Activated naive CD4-positive, alpha-beta T cell treated with anti-CD3 and anti-CD28 coated beads, Interleukin-2, amount 50 U/mL, for 24 hours (primary cell): ENCODE results near the gene GRSF1.

Experiments used
- H3K27ac Mint-ChIP-seq: one replicate; pipeline ENCODE4 v1.8.0; 2021; ENCODE audit warnings: mild to moderate bottlenecking, mixed read lengths
- H3K27me3 Mint-ChIP-seq: one replicate; pipeline ENCODE4 v1.8.0; 2021; ENCODE audit warnings: mixed read lengths
- H3K36me3 Mint-ChIP-seq: one replicate; pipeline ENCODE4 v1.8.0; 2021; ENCODE audit warnings: mixed read lengths
- H3K4me1 Mint-ChIP-seq: one replicate; pipeline ENCODE4 v1.8.0; 2021; ENCODE audit warnings: mixed read lengths
- H3K4me3 Mint-ChIP-seq: one replicate; pipeline ENCODE4 v1.8.0; 2021; ENCODE audit warnings: mild to moderate bottlenecking, mixed read lengths
- H3K9me3 Mint-ChIP-seq: one replicate; pipeline ENCODE4 v1.8.0; 2021; ENCODE audit warnings: mixed read lengths

GRSF1 gene, protein sequence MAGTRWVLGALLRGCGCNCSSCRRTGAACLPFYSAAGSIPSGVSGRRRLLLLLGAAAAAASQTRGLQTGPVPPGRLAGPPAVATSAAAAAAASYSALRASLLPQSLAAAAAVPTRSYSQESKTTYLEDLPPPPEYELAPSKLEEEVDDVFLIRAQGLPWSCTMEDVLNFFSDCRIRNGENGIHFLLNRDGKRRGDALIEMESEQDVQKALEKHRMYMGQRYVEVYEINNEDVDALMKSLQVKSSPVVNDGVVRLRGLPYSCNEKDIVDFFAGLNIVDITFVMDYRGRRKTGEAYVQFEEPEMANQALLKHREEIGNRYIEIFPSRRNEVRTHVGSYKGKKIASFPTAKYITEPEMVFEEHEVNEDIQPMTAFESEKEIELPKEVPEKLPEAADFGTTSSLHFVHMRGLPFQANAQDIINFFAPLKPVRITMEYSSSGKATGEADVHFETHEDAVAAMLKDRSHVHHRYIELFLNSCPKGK

DNA sequence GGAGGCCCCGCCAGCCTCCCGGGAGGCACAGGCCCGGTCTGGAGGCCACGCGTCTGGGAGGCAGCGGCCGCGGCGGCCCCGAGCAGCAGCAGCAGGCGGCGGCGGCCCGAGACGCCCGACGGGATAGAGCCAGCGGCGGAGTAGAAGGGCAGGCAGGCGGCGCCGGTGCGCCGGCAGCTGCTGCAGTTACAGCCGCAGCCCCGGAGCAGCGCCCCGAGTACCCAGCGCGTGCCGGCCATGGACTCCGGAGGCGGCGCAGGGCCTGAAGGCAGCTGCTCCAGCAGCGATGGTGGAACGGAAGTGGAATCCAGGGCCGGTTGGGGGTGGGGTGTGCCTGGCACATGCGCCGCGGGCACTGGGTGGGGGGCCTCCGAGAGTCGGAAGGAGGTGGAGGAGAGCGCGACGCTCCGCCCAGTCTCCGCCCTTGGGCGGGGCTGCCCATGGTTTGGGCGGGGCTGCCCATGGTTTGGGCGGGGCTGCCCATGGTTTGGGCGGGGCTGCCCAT lies at the start of gene GRSF1:
Gene GRSF1, minus strand, starts transcription at position 302 of the 505 bp plus-strand sequence. Its CDS starts 63 bp downstream, at position 239.
- Mint-ChIP-seq H3K4me1 (peaks cover 29% of the 10 kb centered on the region), H3K9me3 (no peaks in the 10 kb centered on the region), H3K27ac (peak within 1 kb of the TSS; percentile 99), H3K36me3 (peaks cover 6% of the 10 kb centered on the region), H3K4me3 (peak within 1 kb of the TSS; percentile 97), H3K27me3 (no peaks in the 10 kb centered on the region)

- Mint-ChIP-seq H3K4me1 (no peaks in the 10 kb centered on the region), H3K36me3 (no peaks in the 10 kb centered on the region)
These were observed 45.5 kb upstream of the GRSF1 start for GRCh38 chr4:70885174-70885573.

DNA sequence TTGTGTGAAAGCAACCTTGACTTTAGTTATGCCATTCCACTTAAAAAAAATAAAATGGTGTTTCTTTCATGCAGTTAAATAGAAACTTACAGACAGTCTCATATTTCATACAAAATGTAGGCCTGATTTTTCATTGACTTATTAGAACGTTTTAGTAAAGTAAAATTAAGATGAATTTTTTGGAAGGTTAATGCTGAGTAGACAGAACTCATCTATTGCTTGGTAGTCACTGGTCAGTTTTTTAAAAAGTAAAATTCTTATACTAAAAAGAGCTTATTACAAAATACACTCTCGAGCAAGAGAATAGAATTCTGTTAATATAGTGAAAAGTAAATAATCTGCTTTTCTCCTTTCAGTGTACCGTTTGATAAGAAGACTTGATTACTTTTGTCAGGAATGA lies 41.0 kb upstream of the GRSF1 start:
- H3K4me3 Mint-ChIP-seq = no peak overlapping the region
- H3K4me1 Mint-ChIP-seq = no peaks in the 10 kb centered on the region
- H3K36me3 Mint-ChIP-seq = no peaks in the 10 kb centered on the region
- no peaks in the 10 kb centered on the region for H3K27me3 Mint-ChIP-seq
- H3K27ac Mint-ChIP-seq = no peak overlapping the region
- no peaks in the 10 kb centered on the region for H3K9me3 Mint-ChIP-seq

More at GRCh38 chr4:70885174-70885573, 45.5 kb upstream of the GRSF1 start:
- no peak overlapping the region for H3K4me3 Mint-ChIP-seq
- H3K27me3 Mint-ChIP-seq = no peaks in the 10 kb centered on the region
- H3K9me3 Mint-ChIP-seq = no peaks in the 10 kb centered on the region
- no peak overlapping the region for H3K27ac Mint-ChIP-seq

DNA sequence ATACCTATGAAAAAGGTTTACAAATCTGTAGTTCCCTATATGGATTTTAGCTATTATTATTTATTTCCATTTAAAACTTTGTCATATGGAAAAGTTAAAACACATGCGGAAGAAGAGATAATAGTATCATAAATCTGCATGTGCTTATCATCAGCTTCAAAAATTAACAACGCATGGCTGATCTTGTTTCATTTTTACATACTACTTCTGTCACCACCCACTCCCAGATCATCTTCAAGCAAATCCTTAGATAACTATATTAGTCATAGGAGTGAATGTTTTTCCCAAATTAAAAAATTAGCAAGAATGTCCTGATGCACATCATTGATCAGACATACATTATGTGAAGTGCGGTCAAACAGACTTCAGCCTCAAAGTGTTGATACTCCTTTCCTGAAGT lies 37.9 kb upstream of the GRSF1 start:
- H3K27ac Mint-ChIP-seq = no peak overlapping the region
- H3K27me3 Mint-ChIP-seq = no peaks in the 10 kb centered on the region
- no peaks in the 10 kb centered on the region for H3K4me1 Mint-ChIP-seq
- no peak overlapping the region for H3K4me3 Mint-ChIP-seq
- no peaks in the 10 kb centered on the region for H3K9me3 Mint-ChIP-seq
- no peaks in the 10 kb centered on the region for H3K36me3 Mint-ChIP-seq

GRCh38 chr4:70874268-70875156 lies 34.8 kb upstream of the GRSF1 start:
- H3K27ac Mint-ChIP-seq = no peak overlapping the region
- no peaks in the 10 kb centered on the region for H3K27me3 Mint-ChIP-seq
- H3K9me3 Mint-ChIP-seq = no peaks in the 10 kb centered on the region
- H3K4me3 Mint-ChIP-seq = no peak overlapping the region
- no peaks in the 10 kb centered on the region for H3K36me3 Mint-ChIP-seq
- no peaks in the 10 kb centered on the region for H3K4me1 Mint-ChIP-seq

GRCh38 chr4:70873216-70873615 lies 33.5 kb upstream of the GRSF1 start:
- Mint-ChIP-seq H3K4me1 (no peaks in the 10 kb centered on the region), H3K4me3 (no peak overlapping the region), H3K9me3 (no peaks in the 10 kb centered on the region), H3K36me3 (no peaks in the 10 kb centered on the region), H3K27ac (no peak overlapping the region), H3K27me3 (no peaks in the 10 kb centered on the region)

DNA sequence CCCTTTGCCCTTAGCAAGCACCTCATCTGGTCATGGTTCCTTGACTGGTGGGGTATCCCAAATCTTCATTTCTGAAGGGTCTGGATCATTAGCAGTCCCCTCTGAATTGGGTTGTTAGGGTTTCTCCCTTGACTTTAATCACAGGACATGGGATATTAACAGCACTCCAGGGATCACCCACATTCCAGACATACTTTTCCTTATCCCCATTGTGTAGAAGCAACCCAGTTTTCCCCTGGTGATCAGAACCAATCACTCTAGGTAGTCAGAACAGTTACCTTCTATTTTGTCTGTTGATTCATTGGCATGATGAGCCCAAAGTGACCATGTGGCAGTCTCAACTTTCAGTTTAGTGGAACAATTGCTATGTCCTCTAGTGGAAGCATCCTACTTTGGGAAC lies 29.1 kb upstream of the GRSF1 start:
- Mint-ChIP-seq H3K27me3 (no peaks in the 10 kb centered on the region), H3K9me3 (no peaks in the 10 kb centered on the region), H3K4me3 (no peak overlapping the region), H3K36me3 (no peaks in the 10 kb centered on the region), H3K27ac (no peak overlapping the region), H3K4me1 (no peaks in the 10 kb centered on the region)

- no peak overlapping the region for H3K4me3 Mint-ChIP-seq
- no peaks in the 10 kb centered on the region for H3K36me3 Mint-ChIP-seq
- H3K27ac Mint-ChIP-seq = no peak overlapping the region
- H3K27me3 Mint-ChIP-seq = no peaks in the 10 kb centered on the region
- peaks cover 6% of the 10 kb centered on the region for H3K4me1 Mint-ChIP-seq
- no peaks in the 10 kb centered on the region for H3K9me3 Mint-ChIP-seq
These were observed 23.6 kb upstream of the GRSF1 start for GRCh38 chr4:70863099-70863790.

DNA sequence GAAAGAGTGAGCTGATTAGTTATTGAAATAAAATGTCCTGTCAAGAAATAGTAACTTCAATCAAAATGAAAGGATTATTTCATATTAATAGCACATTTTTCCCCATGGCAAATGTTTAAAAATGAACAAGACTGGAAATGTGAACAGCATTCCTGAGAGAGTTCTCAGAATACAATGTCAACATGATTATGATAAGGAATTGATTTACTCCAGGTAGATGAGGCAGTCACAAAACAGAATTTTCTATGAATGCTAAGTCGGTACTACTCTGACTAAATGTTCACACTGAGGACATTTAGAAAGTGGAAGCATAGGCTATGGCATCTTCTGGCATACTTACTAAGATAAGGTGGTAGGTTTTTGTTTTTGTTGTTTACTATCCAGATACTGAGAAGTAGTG lies 19.4 kb upstream of the GRSF1 start:
- no peak overlapping the region for H3K27ac Mint-ChIP-seq
- no peak overlapping the region for H3K4me3 Mint-ChIP-seq
- no peaks in the 10 kb centered on the region for H3K9me3 Mint-ChIP-seq
- H3K4me1 Mint-ChIP-seq = peaks cover 6% of the 10 kb centered on the region
- no peaks in the 10 kb centered on the region for H3K27me3 Mint-ChIP-seq
- peaks cover 2% of the 10 kb centered on the region for H3K36me3 Mint-ChIP-seq

DNA sequence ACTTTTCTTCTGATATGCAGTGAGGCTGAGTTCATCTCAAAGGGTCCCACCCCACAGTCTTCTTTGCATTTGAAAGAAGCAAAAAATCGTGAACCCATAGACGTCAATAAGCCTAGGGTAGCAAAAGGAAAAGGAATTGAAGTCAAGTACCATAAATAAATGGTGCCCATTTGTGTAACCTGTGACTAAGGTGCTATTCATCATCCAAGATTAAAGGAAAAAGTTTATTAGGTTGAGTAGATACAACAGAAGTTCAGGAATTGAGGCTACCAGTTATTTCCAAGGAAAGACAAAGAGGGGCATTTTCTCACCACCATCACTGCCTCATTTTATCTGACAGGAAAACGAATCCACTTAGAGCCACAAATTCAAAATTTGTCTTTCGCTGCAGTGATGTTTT lies 18.8 kb upstream of the GRSF1 start:
- H3K27me3 Mint-ChIP-seq = no peaks in the 10 kb centered on the region
- no peaks in the 10 kb centered on the region for H3K9me3 Mint-ChIP-seq
- peaks cover 2% of the 10 kb centered on the region for H3K36me3 Mint-ChIP-seq
- peaks cover 6% of the 10 kb centered on the region for H3K4me1 Mint-ChIP-seq
- H3K4me3 Mint-ChIP-seq = no peak overlapping the region
- no peak overlapping the region for H3K27ac Mint-ChIP-seq

DNA sequence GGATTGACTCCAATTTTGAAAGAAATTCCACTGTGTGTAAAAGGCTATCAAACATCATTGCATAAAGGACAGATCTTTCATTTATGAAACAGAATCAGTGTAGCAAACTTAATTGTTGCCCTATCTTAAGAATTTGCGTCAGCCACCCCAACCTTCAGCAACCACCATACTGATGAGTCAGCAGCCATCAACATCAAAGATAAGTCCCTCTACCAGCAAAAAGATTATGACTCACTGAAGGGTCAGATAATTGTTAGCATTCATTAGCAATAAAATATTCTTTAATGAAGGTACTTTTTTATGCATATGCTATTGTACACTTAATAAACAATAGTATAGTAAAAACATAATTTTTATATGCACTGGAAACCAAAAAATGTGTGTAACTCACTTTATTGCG lies 15.8 kb upstream of the GRSF1 start:
- H3K27ac Mint-ChIP-seq = no peak overlapping the region

DNA sequence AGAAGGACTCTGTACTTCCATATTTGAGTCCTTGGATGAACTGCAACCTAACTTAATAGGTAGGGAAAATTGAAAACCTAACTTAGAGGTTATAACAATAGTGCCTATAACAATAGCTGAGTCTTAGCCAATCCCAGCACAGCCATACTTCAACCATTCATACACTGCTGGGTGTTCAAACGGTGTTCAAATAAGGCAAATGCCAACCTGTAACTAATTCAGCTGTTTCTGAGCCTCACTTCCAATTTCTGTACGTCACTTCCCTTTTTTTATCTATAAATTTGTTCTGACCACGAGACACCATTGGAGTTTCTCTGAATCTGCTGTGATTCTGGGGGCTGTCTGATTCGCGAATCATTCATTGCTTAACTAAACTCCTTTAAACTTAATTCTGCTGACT lies 9.6 kb upstream of the GRSF1 start:
- no peak overlapping the region for H3K4me3 Mint-ChIP-seq
- no peak overlapping the region for H3K27ac Mint-ChIP-seq

More for the DNA sequence above, 15.8 kb upstream of the GRSF1 start:
- no peaks in the 10 kb centered on the region for H3K9me3 Mint-ChIP-seq
- H3K4me3 Mint-ChIP-seq = no peak overlapping the region
- peaks cover 3% of the 10 kb centered on the region for H3K36me3 Mint-ChIP-seq
- H3K27me3 Mint-ChIP-seq = no peaks in the 10 kb centered on the region
- H3K4me1 Mint-ChIP-seq = no peaks in the 10 kb centered on the region

DNA sequence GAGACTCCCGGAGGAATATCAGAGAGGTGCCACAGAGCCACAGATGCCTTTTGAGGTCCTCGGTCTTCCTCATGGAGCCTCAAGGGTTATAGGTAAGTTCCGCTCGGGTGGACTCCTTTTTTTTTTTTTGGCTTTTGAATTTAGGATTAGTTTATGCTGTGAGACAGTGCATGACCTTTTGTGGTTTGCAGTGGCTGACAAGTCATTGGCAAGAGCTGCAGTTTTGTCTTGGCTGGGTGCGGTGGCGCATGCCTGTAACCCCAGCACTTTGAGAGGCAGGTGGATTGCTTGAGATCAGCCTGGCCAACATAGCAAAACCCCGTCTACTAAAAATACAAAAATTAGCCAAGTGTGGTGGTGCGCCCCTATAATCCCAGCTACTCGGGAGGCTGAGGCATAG lies 4.5 kb upstream of the GRSF1 start:
- Mint-ChIP-seq H3K4me1 (peaks cover 9% of the 10 kb centered on the region), H3K36me3 (no peaks in the 10 kb centered on the region), H3K9me3 (no peaks in the 10 kb centered on the region), H3K27me3 (no peaks in the 10 kb centered on the region), H3K27ac (no peak overlapping the region), H3K4me3 (no peak overlapping the region)

More for the DNA sequence above, 9.6 kb upstream of the GRSF1 start:
- no peaks in the 10 kb centered on the region for H3K9me3 Mint-ChIP-seq
- peaks cover 3% of the 10 kb centered on the region for H3K36me3 Mint-ChIP-seq
- no peaks in the 10 kb centered on the region for H3K27me3 Mint-ChIP-seq
- no peaks in the 10 kb centered on the region for H3K4me1 Mint-ChIP-seq

GRCh38 chr4:70842761-70843435 lies 3.2 kb upstream of the GRSF1 start:
- Mint-ChIP-seq H3K4me1 (peaks cover 9% of the 10 kb centered on the region), H3K27me3 (no peaks in the 10 kb centered on the region), H3K36me3 (no peaks in the 10 kb centered on the region), H3K9me3 (no peaks in the 10 kb centered on the region), H3K27ac (peak overlapping the region; percentile 38), H3K4me3 (no peak overlapping the region)

- Mint-ChIP-seq H3K4me1 (peaks cover 11% of the 10 kb centered on the region), H3K4me3 (no peak overlapping the region), H3K36me3 (no peaks in the 10 kb centered on the region), H3K27me3 (no peaks in the 10 kb centered on the region), H3K9me3 (no peaks in the 10 kb centered on the region), H3K27ac (no peak overlapping the region)
These were observed 2.3 kb upstream of the GRSF1 start for GRCh38 chr4:70841951-70842350.
